OCI-M2 (cell line): ENCODE results near the gene ZNF575.
A peak's percentile ranks its signal among the peaks of the same experiment; 100 is the strongest.

Experiments used
- DNase-seq: peaks from one replicate; lab custom pipeline; 2025; ENCODE audit not compliant: unreplicated experiment; lab: John Stamatoyannopoulos, UW

Gene ZNF575, protein sequence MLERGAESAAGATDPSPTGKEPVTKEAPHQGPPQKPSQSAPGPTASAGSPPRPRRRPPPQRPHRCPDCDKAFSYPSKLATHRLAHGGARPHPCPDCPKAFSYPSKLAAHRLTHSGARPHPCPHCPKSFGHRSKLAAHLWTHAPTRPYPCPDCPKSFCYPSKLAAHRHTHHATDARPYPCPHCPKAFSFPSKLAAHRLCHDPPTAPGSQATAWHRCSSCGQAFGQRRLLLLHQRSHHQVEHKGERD

DNA sequence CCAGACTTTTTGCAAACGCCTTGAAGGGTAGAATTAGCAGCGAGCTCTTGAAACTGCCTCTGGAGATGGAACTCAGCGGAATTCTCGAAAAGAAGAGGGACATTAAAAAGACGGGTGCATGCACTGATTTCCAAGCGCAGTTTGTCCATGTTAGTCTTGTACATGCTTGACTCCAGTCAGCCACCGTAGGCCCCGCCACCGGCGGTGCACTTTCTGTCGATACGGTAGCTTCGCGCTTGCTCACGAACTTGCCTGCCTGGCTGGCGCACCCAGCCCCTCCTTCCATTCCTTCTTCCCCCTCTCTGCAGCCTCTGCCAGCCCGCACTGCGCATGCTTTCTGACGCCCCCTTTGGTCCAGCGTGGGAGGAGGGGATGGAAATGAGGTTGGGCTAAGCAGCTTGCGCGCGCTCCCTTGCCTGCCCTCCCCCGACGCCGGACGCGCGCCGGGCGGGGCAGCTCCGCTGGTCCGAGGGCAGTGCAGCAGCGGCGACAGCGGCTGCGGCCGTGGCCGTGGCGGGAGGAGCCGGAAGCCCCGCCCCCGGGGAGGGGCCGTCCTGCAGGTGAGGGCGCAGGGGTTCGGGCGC is at the start of gene ZNF575:
Gene ZNF575, plus strand, starts transcription at position 227 of the 584 bp plus-strand sequence. CDS start 1,235 bp downstream, outside the sequence.
- peak; percentile 52 for DNase-seq

DNA sequence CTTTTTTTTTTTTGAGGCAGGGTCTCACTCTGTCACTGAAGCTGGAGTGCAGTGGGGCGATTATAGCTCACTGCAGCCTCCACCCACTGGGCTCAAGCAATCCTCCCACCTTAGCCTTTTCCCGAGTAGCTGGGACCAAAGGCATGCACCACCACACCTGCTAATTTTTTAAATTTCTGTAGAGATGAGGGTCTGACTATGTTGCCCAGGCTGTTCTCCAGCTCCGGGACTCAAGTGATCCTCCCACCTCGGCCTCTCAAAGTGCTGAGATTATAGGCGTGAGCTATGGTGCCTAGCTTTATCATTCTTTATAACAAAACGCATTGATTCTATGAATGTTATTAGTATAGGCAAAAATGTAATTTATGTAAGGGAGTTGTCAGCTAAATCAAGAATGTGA is 49.7 kb upstream of the ZNF575 start:
- no peak for DNase-seq

DNA sequence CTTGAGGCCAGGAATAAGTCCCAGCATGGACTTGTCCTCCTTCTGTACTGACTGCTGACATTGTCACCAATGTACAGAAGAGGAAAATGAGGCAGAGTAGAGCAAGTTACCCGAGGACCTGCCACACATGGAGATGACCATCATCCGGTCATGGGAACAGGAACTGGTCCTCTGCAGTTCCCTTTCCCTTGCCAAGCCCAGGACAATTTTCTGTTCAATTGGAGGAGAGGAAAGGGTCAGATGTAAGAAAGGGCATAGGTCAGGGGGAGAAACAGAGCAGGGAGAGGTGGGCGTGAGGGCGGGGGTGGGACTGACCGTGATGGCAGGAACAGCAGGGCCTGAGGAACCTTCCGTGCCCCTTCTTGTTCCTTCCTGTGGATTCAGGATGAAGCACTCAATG is 47.0 kb upstream of the ZNF575 start:
- no peak for DNase-seq

DNA sequence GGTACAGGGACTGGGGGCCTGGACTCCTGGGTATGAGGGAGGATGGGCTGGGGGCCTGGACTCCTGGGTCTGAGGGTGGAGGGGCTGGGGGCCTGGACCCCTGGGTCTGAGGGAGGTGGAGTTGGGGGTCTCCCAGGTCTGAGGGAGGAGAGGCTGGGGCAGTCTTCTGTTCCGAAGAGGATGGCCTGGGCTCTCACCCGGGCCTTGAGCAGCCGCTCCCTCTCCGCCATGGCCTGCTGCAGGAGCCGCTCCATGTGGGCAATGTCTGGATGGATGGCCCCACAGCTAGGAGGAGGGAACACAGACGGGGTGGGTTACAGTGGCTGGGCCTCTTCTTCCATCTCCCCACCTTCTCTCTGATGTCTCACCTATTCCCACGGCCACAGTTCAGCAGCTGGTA is 46.6 kb upstream of the ZNF575 start:
- DNase-seq = no peak

DNA sequence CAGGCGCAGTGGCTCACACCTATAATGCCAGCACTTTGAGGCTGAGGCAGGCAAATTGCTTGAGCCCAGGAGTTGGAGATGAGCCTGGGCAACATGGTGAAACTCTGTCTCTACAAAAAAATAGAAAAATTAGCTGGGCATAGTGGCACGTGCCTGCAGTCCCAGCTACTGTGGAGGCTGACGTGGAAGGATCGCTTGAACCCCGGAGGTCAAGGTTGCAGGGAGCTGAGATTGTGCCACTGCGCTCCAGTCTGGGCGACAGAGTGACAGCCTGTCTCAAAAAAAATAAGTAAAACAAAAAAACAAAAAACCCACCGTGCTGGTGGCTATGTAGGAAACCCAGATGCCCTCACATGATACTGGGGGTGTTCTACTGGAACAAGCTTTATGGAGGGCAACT is 44.8 kb upstream of the ZNF575 start:
- no peak for DNase-seq

DNA sequence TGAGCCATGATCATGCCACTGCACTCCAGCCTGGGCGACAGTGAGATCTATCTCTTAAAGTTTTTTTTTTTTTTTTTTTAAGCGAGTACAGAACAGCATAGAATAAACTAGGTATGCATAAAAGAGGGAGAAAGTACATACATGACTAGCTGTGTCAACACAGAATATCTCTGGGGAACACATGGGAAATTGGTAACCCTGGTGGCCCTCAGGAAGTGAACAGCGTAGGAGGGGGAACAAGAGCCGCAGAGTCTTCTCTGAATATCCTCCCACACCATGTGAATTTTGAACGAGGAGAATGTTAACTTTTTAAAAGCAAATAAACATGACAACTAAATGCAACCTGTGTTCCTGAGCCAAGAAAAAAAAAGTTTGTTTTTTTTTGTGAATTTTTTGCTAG is 43.7 kb upstream of the ZNF575 start:
- no peak for DNase-seq

DNA sequence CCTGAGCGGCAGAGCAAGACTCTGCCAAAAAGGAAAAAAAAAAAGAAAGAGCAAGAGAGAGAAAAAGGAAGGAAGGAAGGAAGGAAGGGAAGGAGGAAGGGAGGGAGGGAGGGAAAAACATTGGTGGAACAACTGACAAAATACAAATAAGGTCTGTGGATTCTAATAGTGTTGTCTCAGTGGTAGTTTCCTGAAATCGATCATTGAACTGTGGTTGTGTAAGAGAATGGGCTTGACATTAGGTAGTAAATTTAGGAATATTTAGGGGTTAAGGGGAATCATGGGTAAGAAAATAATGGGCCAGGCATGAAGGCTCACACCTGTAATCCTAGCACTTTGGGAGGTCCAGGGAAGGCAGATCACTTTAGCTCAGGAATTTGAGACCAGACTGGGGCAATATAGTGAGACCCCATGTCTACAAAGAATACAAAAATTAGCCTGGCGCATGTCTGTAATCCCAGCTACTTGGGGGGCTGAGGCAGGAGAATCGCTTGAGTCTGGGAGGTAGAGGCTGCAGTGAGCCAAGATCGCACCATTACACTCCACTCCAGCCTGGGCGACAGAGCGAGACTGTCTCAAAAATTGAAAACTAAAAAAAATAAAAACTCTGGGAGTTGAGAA is 42.9 kb upstream of the ZNF575 start:
- no peak for DNase-seq

DNA sequence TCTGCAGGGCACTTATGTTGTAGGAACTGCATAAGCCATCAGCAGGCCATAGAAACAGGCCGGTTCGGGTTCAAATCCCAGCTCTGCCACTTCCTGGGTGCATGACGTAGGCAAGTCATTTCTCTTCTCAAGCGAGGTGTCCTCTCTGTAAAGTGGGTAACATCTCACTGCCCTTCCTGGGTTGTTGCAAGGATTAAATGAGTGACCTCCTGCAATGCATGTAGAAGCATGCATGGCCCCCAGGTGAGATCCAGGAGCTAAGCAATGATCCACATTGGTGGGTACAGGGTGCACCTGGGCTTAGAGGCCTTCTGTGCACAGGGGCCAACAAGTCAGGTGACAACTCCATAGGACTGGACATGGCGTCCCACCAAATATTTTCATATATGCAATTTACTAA is 42.2 kb upstream of the ZNF575 start:
- no peak for DNase-seq

DNA sequence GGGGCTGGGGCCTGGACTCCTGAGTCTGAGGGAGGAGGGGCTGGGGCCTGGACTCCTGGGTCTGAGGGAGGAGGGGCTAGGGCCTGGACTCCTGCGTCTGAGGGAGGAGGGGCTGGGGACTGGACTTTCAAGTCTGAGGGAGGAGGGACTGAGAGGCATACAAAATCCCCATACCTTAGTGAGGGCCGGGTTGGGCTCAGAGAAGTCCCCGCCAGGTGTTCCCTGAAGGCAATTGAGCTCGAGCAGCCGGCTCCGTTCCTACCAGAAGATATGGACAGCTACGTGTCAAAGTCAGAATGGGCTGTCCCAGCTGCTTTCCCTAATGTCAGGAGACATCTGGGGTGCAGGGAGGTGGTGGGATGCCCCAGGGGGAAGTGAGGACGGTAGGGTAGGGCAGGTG is 37.9 kb upstream of the ZNF575 start:
- DNase-seq = no peak

DNA sequence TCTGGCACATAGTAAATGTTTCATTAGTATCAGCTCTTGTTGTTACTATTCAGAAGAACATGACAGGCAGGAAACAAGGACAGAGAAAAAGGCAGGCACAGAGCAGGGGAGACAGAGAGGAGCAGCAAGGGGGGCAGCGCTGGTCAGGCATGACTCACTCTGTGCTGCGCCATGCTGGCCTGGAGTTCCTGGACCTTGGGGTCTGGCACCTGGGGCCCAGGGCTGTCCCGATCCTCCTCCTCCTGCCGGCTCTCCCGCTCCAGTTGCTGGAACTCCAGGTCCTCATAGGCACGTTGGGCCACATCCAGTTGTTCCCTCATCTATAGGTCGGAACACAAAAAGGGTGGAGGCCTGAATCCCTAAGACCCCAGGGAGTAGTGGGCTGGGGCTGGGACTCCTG is 36.0 kb upstream of the ZNF575 start:
- no peak for DNase-seq

DNA sequence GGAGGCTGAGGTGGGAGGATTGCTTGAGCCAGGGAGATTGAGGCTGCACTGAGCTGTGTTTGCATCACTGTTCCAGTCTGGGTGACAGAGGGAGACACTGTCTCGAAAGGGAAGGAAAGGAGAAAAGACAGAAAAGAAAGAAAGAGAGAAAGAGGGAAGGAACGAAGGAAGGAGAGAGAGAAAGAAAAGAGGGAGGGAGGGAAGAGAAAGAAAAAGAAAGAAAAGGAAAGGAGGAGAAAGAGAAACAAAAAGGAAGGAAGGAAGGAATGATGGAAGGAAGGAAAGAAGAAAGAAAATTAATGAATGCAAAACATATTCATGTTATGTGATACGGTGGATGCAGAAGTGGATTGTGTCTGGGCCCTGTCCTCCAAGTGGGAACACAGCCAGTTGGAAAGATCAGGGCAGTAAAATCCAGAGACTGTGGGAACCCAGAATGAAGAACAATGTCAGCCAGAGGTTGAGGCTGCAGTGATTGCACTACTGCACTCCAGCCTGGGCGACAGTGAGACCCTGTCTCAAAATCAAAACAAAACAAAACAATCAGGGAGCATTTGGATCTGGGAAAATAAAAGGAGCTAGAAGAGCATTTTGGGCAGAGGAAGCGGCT is 34.6 kb upstream of the ZNF575 start:
- DNase-seq = no peak

DNA sequence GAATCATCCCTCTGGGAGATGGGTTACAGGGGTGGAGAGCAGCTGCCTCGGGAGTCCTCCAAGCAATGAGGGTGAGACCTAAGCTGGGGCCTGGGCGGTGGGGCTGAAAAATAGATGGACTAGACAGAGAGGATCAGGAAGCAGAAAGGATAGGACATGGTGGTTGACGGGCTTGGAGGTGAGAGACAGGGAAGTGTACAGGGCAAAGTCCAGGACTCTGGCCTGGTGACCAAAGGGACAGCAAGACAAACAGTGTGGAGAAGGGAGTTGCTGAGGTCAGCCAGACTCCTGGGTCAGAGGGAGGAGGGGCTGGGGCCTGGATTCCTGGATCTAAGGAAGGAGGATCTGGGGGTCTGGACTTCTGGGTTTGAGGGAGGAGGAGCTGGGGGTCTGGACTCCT is 33.9 kb upstream of the ZNF575 start:
- DNase-seq = no peak

DNA sequence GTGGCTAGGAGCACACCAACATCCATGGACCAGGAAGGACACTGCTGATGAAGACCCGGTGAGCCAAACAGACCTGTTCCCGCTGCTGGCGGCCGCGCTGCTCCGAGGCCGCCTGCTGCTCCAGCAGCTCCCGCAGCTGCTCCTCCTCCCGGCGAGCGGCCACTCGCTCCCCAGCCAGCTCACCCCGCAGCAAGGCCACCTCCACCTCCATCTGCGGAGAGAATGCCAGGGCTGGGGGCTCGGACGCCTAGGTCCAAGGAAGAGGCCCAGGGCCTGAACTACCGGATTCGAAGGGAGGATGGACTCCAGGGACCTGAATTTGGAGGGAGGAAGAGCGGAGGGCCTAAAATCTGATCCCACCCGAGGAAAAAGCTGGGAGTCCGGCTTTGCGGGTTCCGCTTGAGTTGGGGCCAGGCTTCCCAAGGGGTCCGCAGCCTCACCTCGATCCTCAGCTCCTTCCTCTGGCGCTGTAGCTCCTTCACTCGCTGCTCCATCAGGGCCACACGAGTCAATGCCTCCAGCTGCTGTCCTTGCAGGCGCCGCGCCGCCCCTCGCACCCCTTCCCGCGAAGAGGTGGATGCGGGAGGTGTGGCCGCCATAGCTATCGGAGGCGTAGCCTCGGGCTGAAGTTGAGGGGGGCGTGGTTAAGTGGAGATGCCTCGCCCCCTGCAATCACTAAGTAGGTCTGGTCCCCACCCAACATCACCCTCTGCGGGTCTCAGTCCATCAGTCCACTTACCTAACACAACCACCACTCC is 31.1 kb upstream of the ZNF575 start:
- DNase-seq = no peak

DNA sequence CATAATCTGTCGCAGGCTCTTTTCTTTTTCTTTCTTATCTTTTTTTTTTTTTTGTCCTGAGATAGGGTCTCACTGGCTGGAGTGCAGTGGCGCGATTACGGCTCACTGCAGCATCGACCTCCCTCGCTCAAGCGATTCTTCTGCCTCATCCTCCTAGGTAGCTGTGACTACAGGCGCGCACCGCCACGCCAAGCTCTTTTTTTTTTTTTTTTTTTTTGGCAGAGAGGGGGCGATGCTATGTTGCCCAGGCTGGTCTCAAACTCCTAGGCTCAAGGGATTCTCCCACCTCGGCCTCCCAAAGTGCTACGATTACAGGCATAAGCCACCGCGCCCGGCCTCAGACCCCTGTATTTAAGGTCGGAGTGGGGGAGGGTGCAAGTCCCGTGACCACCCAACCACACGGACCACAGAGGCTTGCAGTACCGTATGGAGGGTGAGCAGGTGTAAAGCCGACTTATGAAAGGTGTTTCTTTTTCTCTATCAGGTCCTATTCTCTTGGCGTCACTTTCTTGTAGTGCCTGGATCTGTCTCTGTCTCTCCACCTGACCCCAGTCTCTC is 30.5 kb upstream of the ZNF575 start:
- DNase-seq = no peak

DNA sequence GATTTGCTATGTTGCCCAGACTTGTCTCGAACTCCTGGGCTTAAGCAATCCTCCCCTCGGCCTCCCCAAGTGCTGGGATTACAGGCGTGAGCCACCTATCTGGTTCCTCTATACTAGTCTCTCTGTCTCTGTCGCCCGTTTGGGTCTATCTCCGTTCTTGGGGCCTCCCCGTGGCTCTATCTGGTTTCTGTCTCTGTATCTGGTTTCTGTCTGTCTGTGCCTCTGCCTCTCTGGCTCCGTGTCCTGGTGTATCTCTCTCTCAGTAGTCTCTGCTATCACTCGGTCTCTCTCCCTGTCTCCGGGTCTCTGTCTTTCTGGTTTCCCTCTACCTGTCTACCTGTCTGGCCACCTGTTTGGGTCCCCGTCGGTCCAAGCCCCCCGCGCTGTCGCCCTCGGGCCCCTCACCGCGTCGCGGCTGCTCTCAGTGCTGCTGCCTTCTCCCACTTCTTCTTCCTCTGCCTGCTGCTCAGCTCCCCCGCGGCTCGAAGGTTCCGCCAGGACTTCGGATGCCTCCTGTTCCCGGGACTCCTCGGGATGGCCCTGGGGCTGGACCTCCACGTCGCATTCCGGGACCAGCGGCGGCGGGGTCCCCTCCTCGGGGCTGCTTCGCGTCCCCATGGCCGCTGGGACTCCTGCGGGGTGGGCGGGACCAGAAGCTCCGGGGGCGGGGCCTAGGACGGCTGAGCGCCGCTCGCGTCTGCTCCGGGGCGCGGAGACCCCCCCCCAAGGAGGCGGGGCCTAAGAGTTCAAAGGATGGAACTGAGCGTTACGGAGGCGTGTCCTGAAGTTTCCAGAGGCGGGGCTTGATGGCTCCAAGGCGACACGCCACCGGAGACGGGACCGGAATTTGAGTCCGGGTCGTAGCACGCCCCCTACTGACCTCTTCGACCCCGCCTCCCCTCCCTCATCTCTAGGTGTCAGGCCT is 29.2 kb upstream of the ZNF575 start:
- DNase-seq = peak; percentile 86

DNA sequence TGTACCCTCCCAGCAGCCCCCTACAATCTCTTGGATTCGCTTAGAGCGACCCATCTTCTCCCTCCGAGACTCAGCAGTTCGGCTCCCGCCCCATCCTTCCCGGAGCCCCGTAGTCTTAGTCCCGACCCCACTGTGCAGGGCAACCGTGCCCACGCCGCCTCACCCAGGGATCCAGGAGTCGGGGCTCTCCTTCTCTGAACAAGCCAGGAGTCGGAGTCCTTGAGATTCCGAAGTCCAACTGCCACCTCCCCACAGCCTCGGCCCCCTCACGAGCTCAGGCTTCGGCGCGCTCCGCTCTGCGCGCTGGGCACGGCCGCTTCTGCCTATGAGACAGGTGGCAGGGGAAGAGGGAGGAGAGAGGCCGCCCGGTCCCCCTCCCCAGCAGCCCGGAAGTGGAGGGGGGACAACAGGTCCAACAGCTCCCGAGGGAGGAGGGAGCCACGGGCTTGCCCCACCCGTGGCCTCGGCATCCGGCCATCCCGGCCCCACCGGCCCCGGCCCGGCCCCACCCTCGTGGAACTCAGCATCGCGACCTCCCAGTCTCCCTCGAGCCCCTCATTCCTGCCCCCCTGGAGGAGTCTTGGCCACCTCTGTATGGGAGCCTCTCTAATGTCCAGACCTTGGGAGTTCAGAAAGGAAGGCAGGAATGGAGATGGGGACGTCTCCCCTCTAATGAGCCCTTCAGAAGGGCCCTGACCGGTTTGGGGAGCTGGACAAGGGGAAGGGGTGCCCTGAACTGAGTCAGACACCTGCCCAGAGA is 28.4 kb upstream of the ZNF575 start, which contains the start of gene PHLDB3:
Gene PHLDB3, minus strand, starts transcription at position 321 of the 760 bp plus-strand sequence. CDS start 628 bp downstream, outside the sequence.
- DNase-seq = no peak

DNA sequence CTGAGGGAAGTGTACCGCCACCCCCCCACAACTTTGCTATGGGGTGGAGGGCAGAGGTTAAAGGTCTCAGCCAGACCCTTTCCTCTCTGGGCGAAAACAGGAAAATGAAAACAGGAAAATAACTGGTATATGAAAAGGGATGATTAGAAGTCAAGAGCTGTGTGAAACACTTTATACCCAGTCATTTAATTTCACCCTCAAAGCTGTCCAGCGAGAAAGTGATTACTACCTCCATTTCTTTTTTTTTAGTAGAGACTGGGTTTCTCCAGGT is 27.9 kb upstream of the ZNF575 start:
- DNase-seq = no peak

DNA sequence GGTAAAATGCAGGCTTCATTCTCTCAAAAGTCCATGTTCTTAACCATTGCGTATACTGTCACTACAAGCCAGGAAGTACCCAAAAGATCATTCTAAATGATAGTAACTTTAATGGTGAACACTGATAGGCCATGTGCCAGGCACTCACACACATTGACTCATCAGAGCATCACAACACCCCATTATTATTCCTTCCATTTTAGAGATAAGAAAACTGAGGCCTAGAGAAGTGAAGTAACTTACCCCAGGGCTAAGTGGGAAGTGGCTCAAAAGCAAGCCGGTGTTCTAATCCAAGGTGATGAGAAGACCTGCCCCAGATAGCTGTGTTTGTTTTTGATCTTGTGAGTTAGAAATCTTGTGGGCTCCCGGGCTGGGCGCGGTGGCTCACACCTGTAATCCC is 27.0 kb upstream of the ZNF575 start:
- no peak for DNase-seq

DNA sequence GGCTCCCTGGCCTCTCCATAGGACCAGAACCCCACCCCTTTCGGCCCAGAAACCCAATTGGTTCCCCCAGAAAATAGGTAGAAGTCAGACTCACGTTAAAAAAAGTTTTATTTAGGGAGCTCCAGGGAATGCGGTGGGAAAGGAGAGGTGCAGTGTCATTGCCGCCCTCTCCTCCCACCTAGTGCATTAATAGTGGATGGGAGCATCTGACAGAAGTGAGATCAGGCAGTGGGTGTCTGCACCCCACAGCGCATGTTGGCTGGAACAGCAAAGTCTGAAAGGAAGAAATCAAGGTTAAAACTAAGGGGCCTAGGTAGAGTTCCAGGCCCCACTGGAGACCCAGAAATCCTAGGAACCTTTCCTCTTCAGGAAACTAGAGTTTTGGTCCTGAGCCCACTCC is 26.4 kb upstream of the ZNF575 start:
- DNase-seq = no peak

DNA sequence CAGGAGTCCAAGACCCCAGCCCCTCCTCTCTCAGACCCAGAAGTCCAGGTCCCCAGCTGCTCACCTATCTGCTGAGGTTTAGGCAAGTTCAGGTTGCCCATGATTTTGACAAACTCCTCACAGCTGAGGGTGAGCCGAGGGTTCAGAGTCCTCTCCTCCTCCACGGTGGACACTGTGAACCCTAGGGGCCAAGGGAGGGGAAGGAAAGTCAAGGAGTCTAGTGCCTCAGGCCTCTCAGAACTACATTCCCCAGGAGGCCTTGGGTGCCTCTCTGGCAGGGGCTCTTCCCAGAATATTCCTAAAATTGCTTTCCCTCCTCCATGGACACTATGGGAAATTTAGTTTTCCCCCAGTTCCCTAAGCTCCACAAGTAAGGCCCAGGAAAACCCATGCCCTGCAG is 25.1 kb upstream of the ZNF575 start:
- no peak for DNase-seq
